Stimulated activated CD8-positive, alpha-beta memory T cell treated with anti-CD3 and anti-CD28 coated beads, Interleukin-2, amount 100 ng/mL, for 1 hour (primary cell): Measurements from ENCODE around the gene SLC38A2.

Source experiments
- DNase-seq, 2 donors: peaks; one replicate each; pipeline ENCODE4 v3.0.0-alpha.2; 2020; ENCODE audit warnings: low read depth in 2 of 2

Gene SLC38A2

DNA sequence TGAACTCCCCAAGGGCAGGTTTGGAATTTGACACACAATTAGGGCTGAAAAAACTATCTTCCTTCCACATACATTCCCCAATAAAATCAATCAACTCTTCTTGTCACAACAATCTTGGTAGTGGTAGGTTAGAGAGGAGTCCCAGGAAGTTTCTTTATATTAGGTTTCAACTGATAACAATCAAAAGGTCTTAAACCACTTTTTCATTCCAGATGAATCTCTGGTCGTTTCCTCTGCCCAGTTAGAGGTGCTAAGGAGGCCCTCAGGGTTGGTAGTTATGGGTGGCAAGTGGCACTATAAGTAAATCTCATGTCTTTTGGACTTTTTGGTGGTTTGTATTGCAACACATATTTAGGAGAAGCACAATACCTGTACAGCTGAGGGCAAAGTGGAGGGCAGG lies 1.7 kb upstream of the SLC38A2 start:
- DNase-seq, result no peak

- no peak for DNase-seq
Observed at GRCh38 chr12:46373301-46374296, 1.0 kb upstream of the SLC38A2 start.

DNA sequence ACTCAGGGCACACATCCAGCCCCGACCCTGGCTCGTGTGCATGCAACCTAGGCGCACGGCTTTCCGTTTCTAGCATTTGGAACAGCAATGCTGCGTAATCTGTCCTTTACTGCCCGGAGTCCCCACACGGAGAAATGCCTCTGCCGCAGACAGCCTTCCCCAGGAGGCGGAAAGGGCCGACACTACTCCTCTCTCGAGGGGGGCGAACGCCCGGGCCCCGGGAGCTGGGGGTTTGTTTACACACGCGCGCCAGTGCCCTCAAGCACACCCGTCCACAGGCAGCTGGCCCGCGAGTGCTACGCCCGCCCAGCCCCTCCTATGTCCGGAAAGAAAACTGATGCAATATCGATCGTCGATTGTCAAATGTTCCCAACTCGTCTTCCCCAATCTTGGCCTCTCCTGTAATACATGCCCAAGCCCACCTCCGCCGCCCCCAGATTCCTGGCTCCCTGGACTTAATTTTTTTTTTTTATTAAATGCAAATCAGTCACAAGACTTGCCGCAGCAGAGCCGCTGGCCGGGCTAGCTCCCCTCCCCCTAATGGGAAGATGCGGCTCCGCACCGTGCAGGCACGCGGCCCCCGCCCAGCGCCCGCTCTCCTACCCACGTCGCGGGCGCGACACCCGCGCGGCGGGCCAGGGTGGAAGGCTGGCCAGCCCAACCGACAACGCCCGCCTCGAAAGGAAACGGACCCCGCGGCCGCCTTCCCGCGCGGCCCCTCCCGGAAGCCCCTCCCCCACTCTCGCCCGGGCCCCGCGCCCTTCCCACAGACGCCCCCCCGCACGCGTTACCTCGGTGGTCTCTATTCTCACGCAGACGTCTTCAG lies 642 bp downstream of the SLC38A2 start:
- peak; percentile 27 to 31 for DNase-seq

GRCh38 chr12:46370792-46371717 lies 1.5 kb downstream of the SLC38A2 start:
- peak; percentile 87 to 92 for DNase-seq

- DNase-seq, result no peak
Observed at GRCh38 chr12:46370380-46370734, 2.2 kb downstream of the SLC38A2 start.

- no peak for DNase-seq
Observed at GRCh38 chr12:46369474-46370379, 2.8 kb downstream of the SLC38A2 start.

GRCh38 chr12:46369095-46369473 lies 3.5 kb downstream of the SLC38A2 start:
- no peak for DNase-seq

GRCh38 chr12:46368684-46369083 lies 3.9 kb downstream of the SLC38A2 start:
- DNase-seq, result no peak

GRCh38 chr12:46368138-46368537 lies 4.4 kb downstream of the SLC38A2 start:
- no peak for DNase-seq

GRCh38 chr12:46367351-46368029 lies 5.1 kb downstream of the SLC38A2 start:
- no peak for DNase-seq

- DNase-seq, result no peak
Observed at GRCh38 chr12:46366771-46367170, 5.8 kb downstream of the SLC38A2 start.

DNA sequence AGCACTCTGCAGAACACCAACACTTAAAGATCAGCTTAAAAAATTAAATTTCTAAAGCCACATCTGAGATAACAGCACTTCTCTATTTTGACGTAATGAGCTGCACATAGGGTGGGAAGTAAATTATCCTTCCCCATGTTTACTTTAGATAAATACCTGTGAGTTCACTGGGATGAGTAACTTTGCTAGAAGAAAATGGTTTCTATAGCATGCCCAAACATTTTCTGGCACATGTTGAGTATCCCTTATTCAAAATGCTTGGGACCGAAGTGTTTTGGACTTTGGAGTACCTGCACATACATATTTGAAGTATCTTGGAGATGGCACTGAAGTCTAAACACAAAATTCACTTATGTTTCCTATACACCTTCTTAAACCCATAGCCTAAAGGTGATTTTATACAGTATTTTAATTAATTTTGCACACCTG lies 6.6 kb downstream of the SLC38A2 start:
- no peak for DNase-seq

GRCh38 chr12:46364777-46365580 lies 7.6 kb downstream of the SLC38A2 start:
- DNase-seq, result no peak

DNA sequence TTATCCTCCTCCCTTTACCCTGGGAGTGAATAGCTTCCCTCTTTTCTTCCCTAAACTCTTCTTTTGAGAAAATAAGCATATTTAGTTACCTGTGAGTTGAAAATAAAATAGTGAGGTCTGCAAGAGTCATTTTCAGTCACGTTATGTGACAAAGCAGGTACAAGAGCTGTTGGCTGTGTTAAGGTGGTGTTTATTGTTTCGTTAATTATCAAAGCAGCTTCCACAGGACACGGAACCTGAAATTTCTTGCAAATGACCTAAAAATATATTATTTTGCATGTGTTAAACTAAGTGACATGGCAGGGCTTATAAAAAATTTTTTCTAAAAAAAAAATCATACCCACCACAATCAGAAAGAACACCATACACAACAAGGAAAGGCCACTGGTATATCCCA lies 8.3 kb downstream of the SLC38A2 start:
- no peak for DNase-seq

GRCh38 chr12:46363582-46364299 lies 8.8 kb downstream of the SLC38A2 start:
- no peak for DNase-seq

DNA sequence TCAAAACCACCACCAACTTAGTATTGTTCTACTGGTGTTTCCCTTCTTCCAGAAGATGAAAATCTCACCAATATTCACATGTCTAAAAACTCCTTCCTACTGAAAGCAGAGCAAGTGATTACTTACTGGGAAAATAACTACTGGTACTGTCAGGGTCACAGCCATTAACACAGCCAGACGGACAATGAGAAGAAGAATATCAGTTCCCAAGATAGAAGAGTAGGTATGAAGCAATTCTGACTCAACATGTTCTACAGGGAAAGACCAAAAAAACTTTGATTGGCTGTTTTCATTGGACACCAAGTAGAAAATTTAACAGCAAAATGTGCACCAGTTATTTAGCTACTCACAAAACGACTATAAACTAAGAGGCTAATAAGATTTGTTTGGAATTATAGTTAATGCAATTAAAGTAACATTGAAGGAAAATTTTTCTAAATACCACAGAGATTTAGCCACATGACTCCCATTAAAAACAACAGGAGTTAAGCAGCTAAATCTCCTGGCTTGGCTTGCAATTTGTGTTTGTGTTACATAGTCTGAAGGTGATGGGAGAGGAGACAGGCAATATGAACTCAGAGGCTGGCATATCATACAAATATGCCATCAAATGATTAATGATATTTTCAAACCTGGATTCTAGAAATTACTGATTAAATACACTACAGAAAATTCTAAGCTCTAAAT lies 9.5 kb downstream of the SLC38A2 start:
- DNase-seq, result no peak

GRCh38 chr12:46361667-46362034 lies 10.9 kb downstream of the SLC38A2 start:
- DNase-seq, result no peak
